ENCODE data around the gene WDR62. TPM values are rescaled to one million over a fixed set of nuclear protein-coding genes. Genes with fewer than 3 reads are reported as not detected.

WDR62 gene
- total RNA-seq, 4 donors from 2014 or later: 0.31 to 0.95 (median 0.69) TPM

GRCh38 chr19:36093146-36093662 lies 38.5 kb downstream of the WDR62 start:
- DNase-seq (ENCODE audit: low spot score) (no peak), ATAC-seq (ENCODE audit: low FRiP score) (no peak)

GRCh38 chr19:36093687-36094086 lies 39.0 kb downstream of the WDR62 start:
- TF ChIP-seq CTCF (IDR thresholded peaks at IDR 0.05): no peak
- ATAC-seq (ENCODE audit: low FRiP score): no peak
- no peak for DNase-seq (ENCODE audit: low spot score)

More at GRCh38 chr19:36093146-36093662, 38.5 kb downstream of the WDR62 start:
- no peak for TF ChIP-seq CTCF (IDR thresholded peaks at IDR 0.05)

GRCh38 chr19:36097036-36097435 lies 42.3 kb downstream of the WDR62 start:
- ATAC-seq (ENCODE audit: low FRiP score): no peak
- TF ChIP-seq CTCF (IDR thresholded peaks at IDR 0.05): no peak
- no peak for DNase-seq (ENCODE audit: low spot score)

- ATAC-seq (ENCODE audit: low FRiP score) (no peak), DNase-seq (ENCODE audit: low spot score) (no peak)
- no peak for TF ChIP-seq CTCF (IDR thresholded peaks at IDR 0.05)
Observed at GRCh38 chr19:36099166-36099785, 44.6 kb downstream of the WDR62 start.

GRCh38 chr19:36100476-36100875 lies 45.8 kb downstream of the WDR62 start:
- ATAC-seq (ENCODE audit: low FRiP score) (no peak), DNase-seq (ENCODE audit: low spot score) (no peak)
- no peak for TF ChIP-seq CTCF (IDR thresholded peaks at IDR 0.05)

GRCh38 chr19:36101550-36102327 lies 47.0 kb downstream of the WDR62 start:
- no peak for DNase-seq (ENCODE audit: low spot score)
- ATAC-seq (ENCODE audit: low FRiP score): no peak
- TF ChIP-seq CTCF (IDR thresholded peaks at IDR 0.05): no peak
